B cell (primary cell): ENCODE results near the gene EMID1. TPM values are rescaled to one million over a fixed set of nuclear protein-coding genes. Genes with fewer than 3 reads are reported as not detected.
A peak's percentile ranks its signal among the peaks of the same experiment; 100 is the strongest.

Experiments used
- ATAC-seq: fragments of 200-7000 bp; cut with Tn5 transposase; one replicate; pipeline ENCODE4 v1.10.0; 2021; ENCODE audit warnings: low read depth, mild to moderate bottlenecking, moderate number of reproducible peaks, moderate library complexity
- CTCF ChIA-PET: fragments of 350-600 bp; sonication (Branson Sonifier 250); formaldehyde crosslinking; loops from one replicate; lab custom pipeline; 2021; ENCODE audit warnings: antibody characterized with exemption, inconsistent platforms; lab: Charles Lee
- POLR2A ChIA-PET: fragments of 350-600 bp; sonication (Branson Sonifier 250); formaldehyde crosslinking; loops from one replicate; lab custom pipeline; 2021; ENCODE audit warnings: antibody characterized with exemption; lab: Charles Lee
- DNase-seq: peaks from one replicate; pipeline ENCODE4 v3.0.0; 2013
- H2AFZ ChIP-seq: 2 replicates; pipeline ENCODE4 v1.6.1; 2012; ENCODE audit warnings: mild to moderate bottlenecking, low read depth, low read length; ENCODE audit not compliant: insufficient read depth, poor library complexity, severe bottlenecking
- H3K27ac ChIP-seq, 2 donors: 1 replicate in 1 of 2; 2 replicates in 1 of 2; pipeline ENCODE4 v1.5.1; 2012 to 2013; ENCODE audit warnings: low read length in 2 of 2, mild to moderate bottlenecking in 2 of 2, moderate library complexity in 1 of 2
- H3K27me3 ChIP-seq, 4 experiments: fragments of 200-600 bp in 1 of 4; sonication (generic) in 1 of 4; replicated peaks in 1 of 4; 1 replicate in 2 of 4; 2 replicates in 2 of 4; pipeline versions ENCODE4 v1.6.1 to v1.7.0; 2013 to 2016; ENCODE audit warnings: low read length in 3 of 4, mild to moderate bottlenecking in 2 of 4, mixed read lengths in 1 of 4, moderate library complexity in 1 of 4; ENCODE audit not compliant: insufficient read depth in 4 of 4, control insufficient read depth in 3 of 4; ENCODE audit errors: control extremely low read depth in 1 of 4
- H3K36me3 ChIP-seq, 2 experiments: replicated peaks in 1 of 2; 1 replicate in 1 of 2; 2 replicates in 1 of 2; pipeline versions ENCODE4 v1.6.1 to v1.7.1; 2013; ENCODE audit warnings: low read length in 1 of 2; ENCODE audit not compliant: insufficient read depth in 2 of 2, control insufficient read depth in 1 of 2; ENCODE audit errors: control extremely low read depth in 1 of 2, extremely low read depth in 1 of 2
- H3K4me1 ChIP-seq, 2 donors: fragments of 200-600 bp in 1 of 2; sonication (generic) in 1 of 2; 1 replicate in 1 of 2; 2 replicates in 1 of 2; pipeline versions ENCODE4 v1.5.1 to v1.6.1; 2013 to 2017; ENCODE audit warnings: low read length in 2 of 2; ENCODE audit not compliant: control insufficient read depth in 2 of 2, insufficient read depth in 2 of 2
- H3K4me2 ChIP-seq: replicated peaks from 2 replicates; pipeline ENCODE3; 2012; ENCODE audit warnings: mild to moderate bottlenecking, low read depth, low read length; ENCODE audit not compliant: poor library complexity, severe bottlenecking
- H3K4me3 ChIP-seq, 5 experiments: fragments of 200-600 bp in 1 of 5; sonication (generic) in 1 of 5; 1 replicate in 3 of 5; 2 replicates in 2 of 5; pipeline versions ENCODE4 v1.5.1 to v1.7.0; 2011 to 2016; ENCODE audit warnings: low read length in 4 of 5, mild to moderate bottlenecking in 4 of 5, low read depth in 2 of 5, control low read depth in 1 of 5, moderate library complexity in 1 of 5; ENCODE audit not compliant: insufficient read depth in 1 of 5; ENCODE audit errors: control extremely low read depth in 1 of 5, extremely low read depth in 1 of 5
- H3K79me2 ChIP-seq: fragments of 200-600 bp; sonication (generic); one replicate; pipeline ENCODE4 v1.6.0; 2016; ENCODE audit warnings: low read length; ENCODE audit not compliant: control insufficient read depth, insufficient read depth
- H3K9ac ChIP-seq: fragments of 200-600 bp; sonication (generic); 2 replicates; pipeline ENCODE4 v1.6.1; 2017; ENCODE audit warnings: mild to moderate bottlenecking, low read length, moderate library complexity
- H3K9me3 ChIP-seq, 3 donors: one replicate each; pipeline versions ENCODE4 v1.6.1 to v1.7.1; 2013; ENCODE audit warnings: low read length in 2 of 3; ENCODE audit not compliant: control insufficient read depth in 2 of 3, insufficient read depth in 1 of 3; ENCODE audit errors: control extremely low read depth in 1 of 3
- H4K20me1 ChIP-seq: 2 replicates; pipeline ENCODE4 v1.6.0; 2012; ENCODE audit warnings: mild to moderate bottlenecking, low read length; ENCODE audit not compliant: insufficient read depth, control insufficient read depth, poor library complexity, severe bottlenecking
- H3K27ac Mint-ChIP-seq: one replicate; pipeline ENCODE4 v1.8.0; 2021; ENCODE audit warnings: mixed read lengths
- H3K27me3 Mint-ChIP-seq: one replicate; pipeline ENCODE4 v1.8.0; 2021; ENCODE audit warnings: mixed read lengths
- H3K4me1 Mint-ChIP-seq: one replicate; pipeline ENCODE4 v1.8.0; 2021; ENCODE audit warnings: mixed read lengths
- H3K4me3 Mint-ChIP-seq: one replicate; pipeline ENCODE4 v1.8.0; 2021; ENCODE audit warnings: mixed read lengths
- H3K9me3 Mint-ChIP-seq: one replicate; pipeline ENCODE4 v1.8.0; 2022; ENCODE audit warnings: mixed read lengths; ENCODE audit not compliant: insufficient read depth
- EZH2 ChIP-seq: IDR thresholded peaks from 2 replicates; pipeline ENCODE4 v1.6.1; 2012; ENCODE audit warnings: borderline replicate concordance, low read depth, mild to moderate bottlenecking, moderate library complexity, low read length; ENCODE audit not compliant: insufficient read depth, poor library complexity, severe bottlenecking
- WGBS: methylation state at CpG from one replicate; pipeline ENCODE4 v1.1.5; 2013; ENCODE audit warnings: missing lambda C conversion rate; ENCODE audit not compliant: insufficient coverage; 5-methylcytosine and 5-hydroxymethylcytosine counted together
- intact Hi-C: fragments of 100-400 bp; cut with micrococcal nuclease; formaldehyde crosslinking; loops from one replicate; pipeline ENCODE4 v1.10.0; 2022
- polyA plus RNA-seq: library from polyadenylated mRNA; depleted of rRNA; stranded (reverse); fragments of >200 nt; gene quantifications from 2 replicates; pipeline ENCODE4 v1.2.3, GENCODE V29; 2012
- total RNA-seq, 2 donors: library from RNA; stranded (reverse); fragments of 120-200 nt in 1 of 2; gene quantifications; 1 replicate in 1 of 2; 2 replicates in 1 of 2; pipeline versions ENCODE4 v1.2.3 to v1.2.4, GENCODE V29; 2013 to 2022
- TF ChIP-seq, protein P1 (sequence below): fragments of 200-600 bp; IDR thresholded peaks from one replicate; pipeline ENCODE4 v1.8.0; 2022; ENCODE audit warnings: antibody characterized with exemption, mild to moderate bottlenecking

The EMID1 gene
- total and polyA plus RNA-seq, 2 donors (not counting 1 experiment from before 2014, with no cell fraction given) = not detected

- Mint-ChIP-seq H3K27ac (no peak within 1 kb of the TSS), H3K27me3 (peaks cover 23% of the 10 kb centered on the region), H3K4me3 (peak within 1 kb of the TSS; percentile 85), H3K9me3 (no peaks in the 10 kb centered on the region), H3K4me1 (peaks cover 23% of the 10 kb centered on the region)
- Histone ChIP-seq H3K27ac (no peak within 1 kb of the TSS), H3K4me1 (peaks cover 21 to 27% of the 10 kb centered on the region in 2 donors), H3K9me3 (peaks cover 0 to 19% (median 0%) of the 10 kb centered on the region in 3 donors), H4K20me1 (no peaks in the 10 kb centered on the region), H3K4me2 (peak within 1 kb of the TSS; percentile 99), H3K79me2 (peaks cover 2% of the 10 kb centered on the region), H3K4me3 (peak within 1 kb of the TSS; percentile 33 to 71 (median 46)), H3K9ac (peak within 1 kb of the TSS; percentile 68), H3K36me3 (no peaks in the 10 kb centered on the region), H2AFZ (peak within 1 kb of the TSS; percentile 74), H3K27me3 (peaks cover 0 to 45% (median 16%) of the 10 kb centered on the region in 4 experiments)
- intact Hi-C loops = no loop called here
- WGBS = under 1% methylated on average over 38 of the region's 40 CpGs
- ATAC-seq (peak; percentile 53), DNase-seq (peak; percentile 60)
- POLR2A ChIA-PET = no interaction called here
- peak; percentile 68 for TF ChIP-seq EZH2
- TF ChIP-seq, protein P1, sequence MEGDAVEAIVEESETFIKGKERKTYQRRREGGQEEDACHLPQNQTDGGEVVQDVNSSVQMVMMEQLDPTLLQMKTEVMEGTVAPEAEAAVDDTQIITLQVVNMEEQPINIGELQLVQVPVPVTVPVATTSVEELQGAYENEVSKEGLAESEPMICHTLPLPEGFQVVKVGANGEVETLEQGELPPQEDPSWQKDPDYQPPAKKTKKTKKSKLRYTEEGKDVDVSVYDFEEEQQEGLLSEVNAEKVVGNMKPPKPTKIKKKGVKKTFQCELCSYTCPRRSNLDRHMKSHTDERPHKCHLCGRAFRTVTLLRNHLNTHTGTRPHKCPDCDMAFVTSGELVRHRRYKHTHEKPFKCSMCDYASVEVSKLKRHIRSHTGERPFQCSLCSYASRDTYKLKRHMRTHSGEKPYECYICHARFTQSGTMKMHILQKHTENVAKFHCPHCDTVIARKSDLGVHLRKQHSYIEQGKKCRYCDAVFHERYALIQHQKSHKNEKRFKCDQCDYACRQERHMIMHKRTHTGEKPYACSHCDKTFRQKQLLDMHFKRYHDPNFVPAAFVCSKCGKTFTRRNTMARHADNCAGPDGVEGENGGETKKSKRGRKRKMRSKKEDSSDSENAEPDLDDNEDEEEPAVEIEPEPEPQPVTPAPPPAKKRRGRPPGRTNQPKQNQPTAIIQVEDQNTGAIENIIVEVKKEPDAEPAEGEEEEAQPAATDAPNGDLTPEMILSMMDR = peak; percentile 48
- CTCF ChIA-PET = interaction anchor here (0.7 to 1.6 kb wide), 2 partner anchors 218 to 1173 kb away, joined by 3 to 5 read pairs; no protein-coding TSS in a partner anchor
Measured at GRCh38 chr22:29306175-29306834, 100.6 kb downstream of the EMID1 start, which contains the start of gene GAS2L1. Gene GAS2L1, plus strand, starts transcription at chr22:29306650. Its CDS starts 1,456 bp downstream, at chr22:29308106.
